ENCODE measurements around the gene NIM1K. TPM values are rescaled to one million over a fixed set of nuclear protein-coding genes. Genes with fewer than 3 reads are reported as not detected.

The NIM1K gene
- total and polyA plus RNA-seq, 2 donors (not counting 1 experiment from before 2014, with no cell fraction given): 0.13 to 0.32 TPM

GRCh38 chr5:43298443-43298842 is 106.4 kb downstream of the NIM1K start:
- H3K4me3 ChIP-seq (ENCODE audit: control extremely low read depth in 1 of 5, extremely low read depth in 1 of 5, insufficient read depth in 1 of 5, low read depth in 2 of 5, low read length in 4 of 5): no peak overlapping the region
- no peak overlapping the region for H3K27ac Mint-ChIP-seq
- peaks cover 0 to 5% of the 10 kb centered on the region in 2 donors for H3K4me1 ChIP-seq (ENCODE audit: control insufficient read depth in 2 of 2, insufficient read depth in 2 of 2, low read length in 2 of 2)
- peaks cover 13 to 56% of the 10 kb centered on the region in 2 experiments for H3K36me3 ChIP-seq (replicated peaks in 1 of 2; ENCODE audit: control extremely low read depth in 1 of 2, control insufficient read depth in 1 of 2, extremely low read depth in 1 of 2, insufficient read depth in 2 of 2, low read length in 1 of 2)
- H3K27ac ChIP-seq (ENCODE audit: low read length in 2 of 2): no peak overlapping the region
- H3K27me3 Mint-ChIP-seq: no peaks in the 10 kb centered on the region
- DNase-seq (no peak), ATAC-seq (ENCODE audit: low read depth) (no peak)
- no peak overlapping the region for H2AFZ ChIP-seq (ENCODE audit: insufficient read depth, low read depth, low read length, poor library complexity, severe bottlenecking)
- H3K4me1 Mint-ChIP-seq: peaks cover 23% of the 10 kb centered on the region
- no peaks in the 10 kb centered on the region for H3K9me3 Mint-ChIP-seq (ENCODE audit: insufficient read depth)
- ChIA-PET POLR2A (no interaction called here), CTCF (no interaction called here)
- no peaks in the 10 kb centered on the region for H3K9me3 ChIP-seq (ENCODE audit: control extremely low read depth in 1 of 3, control insufficient read depth in 2 of 3, insufficient read depth in 1 of 3, low read length in 2 of 3)
- no peak overlapping the region for H3K4me2 ChIP-seq (replicated peaks; ENCODE audit: low read depth, low read length, poor library complexity, severe bottlenecking)
- peaks cover 46% of the 10 kb centered on the region for H4K20me1 ChIP-seq (ENCODE audit: control insufficient read depth, insufficient read depth, low read length, poor library complexity, severe bottlenecking)
- 100% methylated on average over 5 of the region's 5 CpGs for WGBS (ENCODE audit: insufficient coverage)
- no peak overlapping the region for H3K9ac ChIP-seq (ENCODE audit: low read length)
- H3K79me2 ChIP-seq (ENCODE audit: control insufficient read depth, insufficient read depth, low read length): peaks cover 46% of the 10 kb centered on the region
- H3K4me3 Mint-ChIP-seq: no peak overlapping the region
- intact Hi-C loops (cut with micrococcal nuclease): no loop called here
- TF ChIP-seq EZH2 (IDR thresholded peaks at IDR 0.05; ENCODE audit: borderline replicate concordance, insufficient read depth, low read depth, low read length, poor library complexity, severe bottlenecking) (no peak), CTCF (IDR thresholded peaks at IDR 0.05) (no peak)
- H3K27me3 ChIP-seq (replicated peaks in 1 of 4; ENCODE audit: control extremely low read depth in 1 of 4, control insufficient read depth in 3 of 4, insufficient read depth in 4 of 4, low read length in 3 of 4): no peaks in the 10 kb centered on the region

- H3K4me2 ChIP-seq (replicated peaks; ENCODE audit: low read depth, low read length, poor library complexity, severe bottlenecking): no peak overlapping the region
- peaks cover 11 to 47% of the 10 kb centered on the region in 2 experiments for H3K36me3 ChIP-seq (replicated peaks in 1 of 2; ENCODE audit: control extremely low read depth in 1 of 2, control insufficient read depth in 1 of 2, extremely low read depth in 1 of 2, insufficient read depth in 2 of 2, low read length in 1 of 2)
- H3K9ac ChIP-seq (ENCODE audit: low read length): no peak overlapping the region
- no peak overlapping the region for H3K27ac ChIP-seq (ENCODE audit: low read length in 2 of 2)
- DNase-seq (no peak), ATAC-seq (ENCODE audit: low read depth) (no peak)
- peaks cover 62% of the 10 kb centered on the region for H3K79me2 ChIP-seq (ENCODE audit: control insufficient read depth, insufficient read depth, low read length)
- Mint-ChIP-seq H3K9me3 (ENCODE audit: insufficient read depth) (no peaks in the 10 kb centered on the region), H3K27ac (no peak overlapping the region), H3K4me3 (no peak overlapping the region), H3K27me3 (no peaks in the 10 kb centered on the region), H3K4me1 (peaks cover 28% of the 10 kb centered on the region)
- no CpG with 5 or more reads among the region's 1 CpG for WGBS (ENCODE audit: insufficient coverage)
- no peaks in the 10 kb centered on the region for H3K27me3 ChIP-seq (replicated peaks in 1 of 4; ENCODE audit: control extremely low read depth in 1 of 4, control insufficient read depth in 3 of 4, insufficient read depth in 4 of 4, low read length in 3 of 4)
- no peak for TF ChIP-seq EZH2 (IDR thresholded peaks at IDR 0.05; ENCODE audit: borderline replicate concordance, insufficient read depth, low read depth, low read length, poor library complexity, severe bottlenecking)
- TF ChIP-seq CTCF (IDR thresholded peaks at IDR 0.05): no peak
- intact Hi-C loops (cut with micrococcal nuclease): no loop called here
- ChIA-PET POLR2A (interaction anchor here (0.8 kb wide), 1 partner anchor 166 kb away, joined by 5 read pairs; no protein-coding TSS in a partner anchor), CTCF (no interaction called here)
- no peaks in the 10 kb centered on the region for H3K9me3 ChIP-seq (ENCODE audit: control extremely low read depth in 1 of 3, control insufficient read depth in 2 of 3, insufficient read depth in 1 of 3, low read length in 2 of 3)
- peaks cover 45% of the 10 kb centered on the region for H4K20me1 ChIP-seq (ENCODE audit: control insufficient read depth, insufficient read depth, low read length, poor library complexity, severe bottlenecking)
- peaks cover 0 to 15% of the 10 kb centered on the region in 2 donors for H3K4me1 ChIP-seq (ENCODE audit: control insufficient read depth in 2 of 2, insufficient read depth in 2 of 2, low read length in 2 of 2)
- no peak overlapping the region for H2AFZ ChIP-seq (ENCODE audit: insufficient read depth, low read depth, low read length, poor library complexity, severe bottlenecking)
- no peak overlapping the region for H3K4me3 ChIP-seq (ENCODE audit: control extremely low read depth in 1 of 5, extremely low read depth in 1 of 5, insufficient read depth in 1 of 5, low read depth in 2 of 5, low read length in 4 of 5)
Observed at GRCh38 chr5:43300112-43300511, 108.1 kb downstream of the NIM1K start.
